ENCODE results near the gene CHODL.

- no peak for TF ChIP-seq POLR2A (IDR thresholded peaks at IDR 0.05)
- TF ChIP-seq, protein P1, sequence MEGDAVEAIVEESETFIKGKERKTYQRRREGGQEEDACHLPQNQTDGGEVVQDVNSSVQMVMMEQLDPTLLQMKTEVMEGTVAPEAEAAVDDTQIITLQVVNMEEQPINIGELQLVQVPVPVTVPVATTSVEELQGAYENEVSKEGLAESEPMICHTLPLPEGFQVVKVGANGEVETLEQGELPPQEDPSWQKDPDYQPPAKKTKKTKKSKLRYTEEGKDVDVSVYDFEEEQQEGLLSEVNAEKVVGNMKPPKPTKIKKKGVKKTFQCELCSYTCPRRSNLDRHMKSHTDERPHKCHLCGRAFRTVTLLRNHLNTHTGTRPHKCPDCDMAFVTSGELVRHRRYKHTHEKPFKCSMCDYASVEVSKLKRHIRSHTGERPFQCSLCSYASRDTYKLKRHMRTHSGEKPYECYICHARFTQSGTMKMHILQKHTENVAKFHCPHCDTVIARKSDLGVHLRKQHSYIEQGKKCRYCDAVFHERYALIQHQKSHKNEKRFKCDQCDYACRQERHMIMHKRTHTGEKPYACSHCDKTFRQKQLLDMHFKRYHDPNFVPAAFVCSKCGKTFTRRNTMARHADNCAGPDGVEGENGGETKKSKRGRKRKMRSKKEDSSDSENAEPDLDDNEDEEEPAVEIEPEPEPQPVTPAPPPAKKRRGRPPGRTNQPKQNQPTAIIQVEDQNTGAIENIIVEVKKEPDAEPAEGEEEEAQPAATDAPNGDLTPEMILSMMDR (IDR thresholded peaks at IDR 0.05), result no peak
These were observed 49.5 kb downstream of the CHODL start for GRCh38 chr21:18294100-18294499.

All from esophagus squamous epithelium (tissue), 4 donors.